Smooth muscle cell (in vitro differentiated cells): Measurements from ENCODE around the gene RBP7. TPM values are rescaled to one million over a fixed set of nuclear protein-coding genes. Genes with fewer than 3 reads are reported as not detected.
A peak's percentile ranks its signal among the peaks of the same experiment; 100 is the strongest.

Source experiments
- DNase-seq: peaks from one replicate; lab custom pipeline; 2025; ENCODE audit not compliant: unreplicated experiment; lab: John Stamatoyannopoulos, UW
- H2AFZ ChIP-seq: fragments of 200-600 bp; sonication (generic); 2 replicates; pipeline ENCODE4 v1.6.0; 2016; ENCODE audit warnings: antibody characterized with exemption, low read depth, mild to moderate bottlenecking
- H3F3A ChIP-seq: fragments of 200-600 bp; sonication (generic); 2 replicates; pipeline ENCODE4 v1.6.0; 2017; ENCODE audit warnings: antibody characterized with exemption, low read depth
- H3K27ac ChIP-seq: fragments of 200-600 bp; sonication (generic); 2 replicates; pipeline ENCODE4 v1.5.1; 2016; ENCODE audit warnings: low read depth, mild to moderate bottlenecking
- H3K27me3 ChIP-seq: fragments of 200-600 bp; sonication (generic); 2 replicates; pipeline ENCODE4 v1.6.1; 2016; ENCODE audit warnings: low read depth, mild to moderate bottlenecking
- H3K36me3 ChIP-seq: fragments of 200-600 bp; sonication (generic); 2 replicates; pipeline ENCODE4 v1.5.1; 2016; ENCODE audit warnings: low read depth
- H3K4me1 ChIP-seq: fragments of 200-600 bp; sonication (generic); 2 replicates; pipeline ENCODE4 v1.5.1; 2016; ENCODE audit warnings: low read depth
- H3K4me2 ChIP-seq: fragments of 200-600 bp; sonication (generic); 2 replicates; pipeline ENCODE4 v1.6.0; 2016; ENCODE audit warnings: mild to moderate bottlenecking
- H3K4me3 ChIP-seq: fragments of 200-600 bp; sonication (generic); 2 replicates; pipeline ENCODE4 v1.5.1; 2016; ENCODE audit warnings: mild to moderate bottlenecking
- H3K79me2 ChIP-seq: fragments of 200-600 bp; sonication (generic); 2 replicates; pipeline ENCODE4 v1.6.0; 2016; ENCODE audit warnings: low read depth, mild to moderate bottlenecking
- H3K9ac ChIP-seq: fragments of 200-600 bp; sonication (generic); 2 replicates; pipeline ENCODE4 v1.6.0; 2016; ENCODE audit warnings: low read depth
- H3K9me3 ChIP-seq: fragments of 200-600 bp; sonication (generic); replicated peaks from 2 replicates; pipeline ENCODE4 v1.5.1; 2016; ENCODE audit warnings: low read depth
- H4K20me1 ChIP-seq: fragments of 200-600 bp; sonication (generic); 2 replicates; pipeline ENCODE4 v1.6.0; 2016; ENCODE audit warnings: low read depth
- CTCF ChIP-seq: fragments of 200-600 bp; sonication (generic); IDR thresholded peaks from 2 replicates; pipeline ENCODE4 v1.5.1; 2017; ENCODE audit warnings: borderline replicate concordance, mild to moderate bottlenecking, antibody characterized with exemption; ENCODE audit not compliant: insufficient read depth, poor library complexity, severe bottlenecking
- WGBS: methylation state at CpG from one replicate; pipeline ENCODE4 v1.1.7; 2016; ENCODE audit warnings: low lambda C conversion rate; 5-methylcytosine and 5-hydroxymethylcytosine counted together
- polyA plus RNA-seq: library from polyadenylated mRNA; unstranded; fragments of >200 nt; fragmentation: Nextera tagmentation; extraction: Ambion mirVana; gene quantifications from 2 replicates; pipeline ENCODE4 v1.2.1, GENCODE V29; 2016
- total RNA-seq: library from RNA; depleted of rRNA; stranded (reverse); fragments of >200 nt; gene quantifications from 2 replicates; pipeline ENCODE4 v1.2.3, GENCODE V29; 2014

The RBP7 gene
- total and polyA plus RNA-seq, 2 experiments from 2014 or later = 0.45 TPM; not detected in 1

DNA sequence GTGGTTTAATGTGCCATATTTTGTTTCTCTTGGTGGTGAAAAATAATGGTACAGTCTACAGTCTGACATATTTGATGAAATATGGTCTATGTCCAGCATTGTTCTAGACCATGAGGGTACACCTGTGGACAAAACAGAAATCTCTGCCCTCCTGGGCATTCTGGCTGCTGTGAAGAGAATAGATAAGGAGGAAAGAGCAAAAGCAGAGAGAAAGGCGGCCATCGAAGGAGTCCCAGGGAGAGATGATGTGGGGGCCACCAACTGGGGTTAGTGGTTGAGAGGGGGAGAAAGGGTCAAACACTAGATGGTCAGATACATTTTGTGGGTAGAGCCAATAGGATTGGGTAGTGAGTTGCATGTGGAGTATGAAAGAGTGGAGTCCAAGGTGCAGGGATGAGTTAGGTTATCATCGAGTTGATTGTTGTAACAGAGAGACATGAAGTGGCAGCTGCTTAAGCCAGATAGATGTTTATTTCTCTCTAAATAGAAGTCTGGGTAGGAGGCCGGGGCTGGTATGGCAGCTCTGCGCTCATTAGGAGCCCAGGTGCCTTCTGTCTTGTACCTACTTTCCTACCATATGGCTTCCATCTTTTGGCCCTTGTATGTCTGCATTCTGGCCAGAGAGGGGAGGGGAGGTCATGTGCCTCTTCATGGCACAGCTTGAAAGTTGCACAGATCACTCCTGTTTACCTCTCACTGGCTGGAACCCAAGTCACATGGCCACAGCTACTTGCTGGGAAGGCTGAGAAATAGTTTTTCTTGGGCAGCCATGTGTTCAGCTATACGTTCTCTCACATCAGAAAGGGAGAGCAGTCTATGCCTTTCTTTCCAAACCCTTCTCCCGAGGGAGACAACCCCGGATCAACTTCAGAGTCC, 48.7 kb downstream of the RBP7 start:
- no peak overlapping the region for H3K4me2 ChIP-seq
- peak overlapping the region; percentile 16 for H3K27ac ChIP-seq
- peaks cover 87% of the 10 kb centered on the region for H3K79me2 ChIP-seq

DNA sequence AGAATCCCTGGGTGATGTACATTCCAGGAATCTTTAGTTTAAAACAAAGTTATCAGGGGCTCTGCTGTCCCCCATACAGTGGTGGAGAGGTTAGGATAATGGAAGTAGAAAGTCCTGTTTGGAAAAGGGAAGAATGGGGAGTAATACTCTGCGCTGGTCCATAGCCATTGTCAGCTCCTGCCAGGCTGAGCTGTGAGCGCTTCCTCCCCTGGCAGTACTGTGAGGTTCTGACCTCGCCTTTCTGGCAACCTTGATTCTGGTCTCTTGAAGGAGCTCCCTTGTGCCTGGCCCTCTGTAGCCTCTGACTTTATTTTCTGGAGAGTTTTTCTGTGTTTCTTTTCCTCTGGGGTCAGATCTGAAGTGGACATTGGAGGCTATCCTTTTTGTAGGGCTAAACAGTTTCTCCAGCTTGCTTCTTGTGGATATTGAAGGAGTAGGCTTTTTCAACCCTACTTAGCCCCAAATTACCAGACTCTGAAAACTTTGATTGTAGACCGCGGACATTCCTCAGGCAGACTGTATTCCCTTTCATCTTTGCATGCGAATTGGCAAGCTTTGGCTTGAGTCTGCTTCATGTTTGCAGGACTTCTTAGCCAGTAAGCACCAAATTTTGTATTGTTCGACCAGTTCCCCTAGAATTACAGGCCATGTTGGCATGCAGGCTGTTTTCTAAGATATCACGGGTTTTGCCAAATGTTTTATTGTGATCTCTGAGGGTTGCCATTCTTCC, 49.5 kb downstream of the RBP7 start:
- TF ChIP-seq CTCF = no peak
- Histone ChIP-seq H3K4me3 (no peak overlapping the region), H3K4me2 (no peak overlapping the region), H3K9me3 (no peaks in the 10 kb centered on the region), H3K27ac (peak overlapping the region; percentile 16), H3K79me2 (peaks cover 87% of the 10 kb centered on the region), H4K20me1 (peaks cover 91% of the 10 kb centered on the region), H3F3A (no peaks in the 10 kb centered on the region), H3K36me3 (no peaks in the 10 kb centered on the region), H3K9ac (no peak overlapping the region), H2AFZ (no peak overlapping the region), H3K4me1 (peaks cover 8% of the 10 kb centered on the region), H3K27me3 (no peaks in the 10 kb centered on the region)
- 89% methylated on average over 8 of the region's 8 CpGs for WGBS
- DNase-seq = no peak

More for the DNA sequence above, 48.7 kb downstream of the RBP7 start:
- H4K20me1 ChIP-seq = peaks cover 93% of the 10 kb centered on the region
- no peak overlapping the region for H2AFZ ChIP-seq
- H3K4me3 ChIP-seq = no peak overlapping the region
- no peaks in the 10 kb centered on the region for H3K9me3 ChIP-seq
- TF ChIP-seq CTCF = no peak
- no peaks in the 10 kb centered on the region for H3F3A ChIP-seq
- no peaks in the 10 kb centered on the region for H3K36me3 ChIP-seq
- no peak overlapping the region for H3K9ac ChIP-seq
- no peak for DNase-seq
- no peaks in the 10 kb centered on the region for H3K27me3 ChIP-seq
- WGBS = 90% methylated on average over 8 of the region's 8 CpGs
- peaks cover 8% of the 10 kb centered on the region for H3K4me1 ChIP-seq

GRCh38 chr1:10048601-10049000, 51.6 kb downstream of the RBP7 start:
- H3K4me2 ChIP-seq = no peak overlapping the region
- H2AFZ ChIP-seq = no peak overlapping the region
- H3K27ac ChIP-seq = no peak overlapping the region
- no peaks in the 10 kb centered on the region for H3K27me3 ChIP-seq
- no peak for TF ChIP-seq CTCF
- 97% methylated on average over 3 of the region's 3 CpGs for WGBS
- H3K4me1 ChIP-seq = peaks cover 8% of the 10 kb centered on the region
- H3K36me3 ChIP-seq = no peaks in the 10 kb centered on the region
- DNase-seq = no peak
- no peaks in the 10 kb centered on the region for H3F3A ChIP-seq
- H4K20me1 ChIP-seq = peaks cover 78% of the 10 kb centered on the region
- peaks cover 80% of the 10 kb centered on the region for H3K79me2 ChIP-seq
- no peak overlapping the region for H3K4me3 ChIP-seq
- H3K9me3 ChIP-seq = no peaks in the 10 kb centered on the region
- no peak overlapping the region for H3K9ac ChIP-seq
